ENCODE results near the gene PLEKHG2.
A peak's percentile ranks its signal among the peaks of the same experiment; 100 is the strongest.

The PLEKHG2 gene

DNA sequence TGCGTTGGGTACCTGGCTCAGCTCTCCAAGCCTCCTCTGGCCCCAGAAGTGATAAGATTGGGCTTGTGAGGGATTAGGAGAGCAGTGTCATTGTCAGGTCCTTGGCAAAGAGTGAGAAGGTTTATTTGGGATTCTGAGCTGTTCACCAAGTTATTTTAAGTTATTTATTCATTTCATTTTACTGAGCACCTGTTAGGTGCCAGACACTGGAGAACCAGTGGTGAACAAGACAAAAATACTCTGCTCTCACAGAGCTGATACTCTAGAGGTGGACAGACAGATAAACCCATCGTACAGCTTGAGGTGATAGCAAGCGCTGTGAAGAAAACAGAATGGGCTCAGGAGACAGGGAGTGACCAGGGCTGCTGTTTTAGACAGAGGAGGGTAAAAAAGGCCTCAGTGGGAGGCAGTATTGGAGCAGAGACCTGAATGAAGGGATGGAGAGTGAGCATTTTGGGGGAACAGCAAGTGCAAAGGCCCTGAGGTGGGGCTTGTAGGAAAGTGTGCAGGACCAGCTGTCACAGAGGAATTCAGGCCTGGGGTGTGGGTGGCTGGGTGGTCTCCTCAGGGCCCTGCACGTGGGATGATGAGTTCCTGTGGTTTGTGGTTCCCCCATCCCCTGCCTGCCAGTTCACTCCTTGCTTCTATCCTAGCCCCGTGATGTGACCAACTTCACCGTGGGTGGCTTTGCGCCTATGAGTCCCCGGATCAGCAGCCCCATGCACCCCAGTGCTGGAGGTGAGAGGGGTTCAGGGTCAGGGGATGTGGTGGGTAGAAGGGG is 59.5 kb downstream of the PLEKHG2 start:
- Histone ChIP-seq H3K27me3 (ENCODE audit: low read depth, low read length) (no peaks in the 10 kb centered on the region), H3K27ac (ENCODE audit: low read length) (no peak overlapping the region), H3K9ac (ENCODE audit: low read length) (no peak overlapping the region), H3K4me1 (ENCODE audit: low read length) (no peaks in the 10 kb centered on the region), H2AFZ (ENCODE audit: low read depth, low read length) (no peak overlapping the region), H3K36me3 (replicated peaks; ENCODE audit: low read depth, low read length) (peaks cover 82% of the 10 kb centered on the region), H3K9me3 (ENCODE audit: insufficient read depth, low read length) (no peaks in the 10 kb centered on the region), H3K4me2 (ENCODE audit: low read length) (no peak overlapping the region), H4K20me1 (ENCODE audit: insufficient read depth, low read length) (no peaks in the 10 kb centered on the region), H3K4me3 (ENCODE audit: low read length) (no peak overlapping the region), H3K79me2 (ENCODE audit: low read length) (0 out of 2 replicates have a peak, but pooled peaks cover 5% of the 10 kb centered on the region)
- TF ChIP-seq EZH2phosphoT487 (IDR thresholded peaks at IDR 0.05; ENCODE audit: low read depth) = no peak
- TF ChIP-seq, protein P1, sequence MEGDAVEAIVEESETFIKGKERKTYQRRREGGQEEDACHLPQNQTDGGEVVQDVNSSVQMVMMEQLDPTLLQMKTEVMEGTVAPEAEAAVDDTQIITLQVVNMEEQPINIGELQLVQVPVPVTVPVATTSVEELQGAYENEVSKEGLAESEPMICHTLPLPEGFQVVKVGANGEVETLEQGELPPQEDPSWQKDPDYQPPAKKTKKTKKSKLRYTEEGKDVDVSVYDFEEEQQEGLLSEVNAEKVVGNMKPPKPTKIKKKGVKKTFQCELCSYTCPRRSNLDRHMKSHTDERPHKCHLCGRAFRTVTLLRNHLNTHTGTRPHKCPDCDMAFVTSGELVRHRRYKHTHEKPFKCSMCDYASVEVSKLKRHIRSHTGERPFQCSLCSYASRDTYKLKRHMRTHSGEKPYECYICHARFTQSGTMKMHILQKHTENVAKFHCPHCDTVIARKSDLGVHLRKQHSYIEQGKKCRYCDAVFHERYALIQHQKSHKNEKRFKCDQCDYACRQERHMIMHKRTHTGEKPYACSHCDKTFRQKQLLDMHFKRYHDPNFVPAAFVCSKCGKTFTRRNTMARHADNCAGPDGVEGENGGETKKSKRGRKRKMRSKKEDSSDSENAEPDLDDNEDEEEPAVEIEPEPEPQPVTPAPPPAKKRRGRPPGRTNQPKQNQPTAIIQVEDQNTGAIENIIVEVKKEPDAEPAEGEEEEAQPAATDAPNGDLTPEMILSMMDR (IDR thresholded peaks at IDR 0.05; ENCODE audit: low read depth, low read length) = no peak

DNA sequence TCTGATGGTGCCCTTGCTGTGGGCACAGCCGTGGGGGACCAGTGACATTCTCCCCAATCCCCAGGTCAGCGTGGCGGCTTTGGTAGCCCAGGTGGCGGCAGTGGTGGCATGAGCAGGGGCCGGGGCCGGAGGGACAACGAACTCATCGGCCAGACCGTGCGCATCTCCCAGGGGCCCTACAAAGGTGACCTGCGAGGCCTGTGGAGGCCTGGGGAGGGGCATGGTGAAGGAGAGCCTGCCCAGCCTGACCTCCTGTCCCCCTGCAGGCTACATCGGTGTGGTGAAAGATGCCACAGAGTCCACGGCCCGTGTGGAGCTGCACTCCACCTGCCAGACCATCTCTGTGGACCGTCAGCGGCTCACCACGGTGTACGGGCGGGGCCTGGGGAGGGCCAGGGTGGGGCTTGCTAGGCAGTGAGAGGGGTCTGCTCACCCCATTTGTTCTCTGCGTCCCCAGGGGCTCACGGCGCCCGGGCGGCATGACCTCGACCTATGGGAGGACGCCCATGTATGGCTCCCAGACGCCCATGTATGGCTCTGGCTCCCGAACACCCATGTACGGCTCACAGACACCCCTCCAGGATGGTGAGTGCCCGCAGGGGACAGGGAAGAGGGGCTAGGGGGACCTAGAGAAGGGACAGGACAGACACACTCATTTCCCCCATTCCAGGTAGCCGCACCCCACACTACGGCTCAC is 60.4 kb downstream of the PLEKHG2 start:
- 0 out of 2 replicates have a peak, but pooled peaks cover 5% of the 10 kb centered on the region for H3K79me2 ChIP-seq (ENCODE audit: low read length)
- H2AFZ ChIP-seq (ENCODE audit: low read depth, low read length) = no peak overlapping the region
- no peak for TF ChIP-seq EZH2phosphoT487 (IDR thresholded peaks at IDR 0.05; ENCODE audit: low read depth)
- TF ChIP-seq, protein P1 (IDR thresholded peaks at IDR 0.05; ENCODE audit: low read depth, low read length) = no peak
- no peak overlapping the region for H3K27ac ChIP-seq (ENCODE audit: low read length)
- H3K9ac ChIP-seq (ENCODE audit: low read length) = no peak overlapping the region
- no peaks in the 10 kb centered on the region for H3K9me3 ChIP-seq (ENCODE audit: insufficient read depth, low read length)
- peaks cover 76% of the 10 kb centered on the region for H3K36me3 ChIP-seq (replicated peaks; ENCODE audit: low read depth, low read length)
- no peaks in the 10 kb centered on the region for H3K27me3 ChIP-seq (ENCODE audit: low read depth, low read length)
- H3K4me1 ChIP-seq (ENCODE audit: low read length) = no peaks in the 10 kb centered on the region
- no peak overlapping the region for H3K4me2 ChIP-seq (ENCODE audit: low read length)
- H3K4me3 ChIP-seq (ENCODE audit: low read length) = no peak overlapping the region
- no peaks in the 10 kb centered on the region for H4K20me1 ChIP-seq (ENCODE audit: insufficient read depth, low read length)

DNA sequence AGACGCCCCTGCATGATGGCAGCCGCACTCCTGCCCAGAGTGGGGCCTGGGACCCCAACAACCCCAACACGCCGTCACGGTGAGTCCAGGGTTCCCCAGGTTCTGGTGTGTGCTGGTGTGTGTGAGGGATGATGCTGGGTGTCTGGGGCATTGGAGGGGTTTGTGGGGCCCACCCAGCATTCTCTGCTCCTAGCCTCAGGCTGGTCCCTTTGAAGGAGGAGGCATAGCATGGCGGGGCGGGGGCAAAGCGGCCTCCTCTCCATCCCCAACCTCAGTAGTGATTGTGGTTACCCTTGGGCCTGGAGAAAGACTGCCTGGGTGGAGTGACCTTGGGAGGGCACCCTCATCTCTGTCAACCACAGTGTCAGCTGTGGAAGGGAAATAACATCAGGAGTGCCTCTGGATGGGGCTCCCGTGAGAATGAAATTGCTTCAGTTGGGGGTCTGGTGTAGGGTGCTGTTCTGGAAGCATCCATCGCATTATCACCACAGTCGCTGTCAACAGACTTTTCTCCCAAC is 61.0 kb downstream of the PLEKHG2 start:
- Histone ChIP-seq H3K4me3 (ENCODE audit: low read length) (no peak overlapping the region), H3K79me2 (ENCODE audit: low read length) (0 out of 2 replicates have a peak, but pooled peaks cover 5% of the 10 kb centered on the region), H3K4me2 (ENCODE audit: low read length) (no peak overlapping the region), H3K27me3 (ENCODE audit: low read depth, low read length) (no peaks in the 10 kb centered on the region), H4K20me1 (ENCODE audit: insufficient read depth, low read length) (no peaks in the 10 kb centered on the region), H3K27ac (ENCODE audit: low read length) (no peak overlapping the region), H3K36me3 (replicated peaks; ENCODE audit: low read depth, low read length) (peaks cover 70% of the 10 kb centered on the region), H2AFZ (ENCODE audit: low read depth, low read length) (no peak overlapping the region), H3K9me3 (ENCODE audit: insufficient read depth, low read length) (no peaks in the 10 kb centered on the region), H3K4me1 (ENCODE audit: low read length) (no peaks in the 10 kb centered on the region), H3K9ac (ENCODE audit: low read length) (no peak overlapping the region)
- TF ChIP-seq, protein P1 (IDR thresholded peaks at IDR 0.05; ENCODE audit: low read depth, low read length) = no peak
- TF ChIP-seq EZH2phosphoT487 (IDR thresholded peaks at IDR 0.05; ENCODE audit: low read depth) = no peak

DNA sequence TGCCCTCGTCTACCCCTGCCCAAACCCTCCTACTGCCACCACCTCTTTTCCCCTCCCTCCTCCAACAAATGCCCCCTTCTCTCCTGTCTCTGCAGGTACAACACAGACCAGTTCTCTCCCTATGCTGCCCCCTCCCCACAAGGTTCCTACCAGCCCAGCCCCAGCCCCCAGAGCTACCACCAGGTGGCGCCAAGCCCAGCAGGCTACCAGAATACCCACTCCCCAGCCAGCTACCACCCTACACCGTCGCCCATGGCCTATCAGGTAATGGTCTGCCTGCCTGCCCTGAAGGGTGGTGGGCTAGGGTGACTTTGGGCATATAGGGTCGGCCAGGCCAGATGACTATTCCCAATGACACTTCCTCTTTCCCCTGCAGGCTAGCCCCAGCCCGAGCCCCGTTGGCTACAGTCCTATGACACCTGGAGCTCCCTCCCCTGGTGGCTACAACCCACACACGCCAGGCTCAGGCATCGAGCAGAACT is 61.7 kb downstream of the PLEKHG2 start:
- 0 out of 2 replicates have a peak, but pooled peaks cover 5% of the 10 kb centered on the region for H3K79me2 ChIP-seq (ENCODE audit: low read length)
- no peaks in the 10 kb centered on the region for H4K20me1 ChIP-seq (ENCODE audit: insufficient read depth, low read length)
- H3K36me3 ChIP-seq (replicated peaks; ENCODE audit: low read depth, low read length) = peaks cover 64% of the 10 kb centered on the region
- H3K27ac ChIP-seq (ENCODE audit: low read length) = no peak overlapping the region
- no peak overlapping the region for H3K4me3 ChIP-seq (ENCODE audit: low read length)
- no peaks in the 10 kb centered on the region for H3K27me3 ChIP-seq (ENCODE audit: low read depth, low read length)
- no peak overlapping the region for H3K9ac ChIP-seq (ENCODE audit: low read length)
- TF ChIP-seq, protein P1 (IDR thresholded peaks at IDR 0.05; ENCODE audit: low read depth, low read length) = peak; percentile 88
- TF ChIP-seq EZH2phosphoT487 (IDR thresholded peaks at IDR 0.05; ENCODE audit: low read depth) = no peak
- no peak overlapping the region for H2AFZ ChIP-seq (ENCODE audit: low read depth, low read length)
- H3K4me1 ChIP-seq (ENCODE audit: low read length) = peaks cover under 1% of the 10 kb centered on the region; the same call in 1 of the 2 replicates
- no peaks in the 10 kb centered on the region for H3K9me3 ChIP-seq (ENCODE audit: insufficient read depth, low read length)
- H3K4me2 ChIP-seq (ENCODE audit: low read length) = no peak overlapping the region

All from OCI-LY3 (cell line).